Ishikawa (cell line): ENCODE results near the gene PRDM16.
A peak's percentile ranks its signal among the peaks of the same experiment; 100 is the strongest.

ENCODE experiments used
- CEBPB ChIP-seq: IDR thresholded peaks from 2 replicates; pipeline ENCODE4 v1.6.1; 2012
- CREB1 ChIP-seq: IDR thresholded peaks from 2 replicates; pipeline ENCODE4 v1.6.1; 2012; ENCODE audit warnings: low read depth
- EGR1 ChIP-seq: IDR thresholded peaks from 2 replicates; pipeline ENCODE4 v1.6.1; 2012
- EP300 ChIP-seq: IDR thresholded peaks from 2 replicates; pipeline ENCODE4 v1.6.1; 2012; ENCODE audit warnings: borderline replicate concordance
- FOXM1 ChIP-seq: IDR thresholded peaks from 2 replicates; pipeline ENCODE4 v1.6.1; 2012; ENCODE audit warnings: low read depth, borderline replicate concordance
- MAX ChIP-seq: IDR thresholded peaks from 2 replicates; pipeline ENCODE4 v1.6.1; 2012
- NFIC ChIP-seq: IDR thresholded peaks from 2 replicates; pipeline ENCODE4 v1.6.1; 2012
- RAD21 ChIP-seq: IDR thresholded peaks from 2 replicates; pipeline ENCODE4 v1.6.1; 2012; ENCODE audit warnings: low read depth
- REST ChIP-seq: IDR thresholded peaks from 2 replicates; pipeline ENCODE4 v1.6.1; 2012; ENCODE audit warnings: low read depth, mild to moderate bottlenecking
- TAF1 ChIP-seq: IDR thresholded peaks from 2 replicates; pipeline ENCODE4 v1.6.1; 2012; ENCODE audit warnings: low read depth, mild to moderate bottlenecking
- TCF12 ChIP-seq: IDR thresholded peaks from 2 replicates; pipeline ENCODE4 v1.6.1; 2012; ENCODE audit warnings: low read depth
- TEAD4 ChIP-seq: IDR thresholded peaks from 2 replicates; pipeline ENCODE4 v1.6.1; 2012
- YY1 ChIP-seq: IDR thresholded peaks from 2 replicates; pipeline ENCODE4 v1.6.1; 2012; ENCODE audit warnings: low read depth
- ZBTB7A ChIP-seq: IDR thresholded peaks from 2 replicates; pipeline ENCODE4 v1.6.1; 2012; ENCODE audit warnings: low read depth
- TF ChIP-seq, protein P1 (sequence below): IDR thresholded peaks from 2 replicates; pipeline ENCODE4 v1.6.1; 2012

The PRDM16 gene

GRCh38 chr1:3184666-3185065, 115.7 kb downstream of the PRDM16 start:
- TF ChIP-seq CEBPB = no peak
- no peak for TF ChIP-seq RAD21
- no peak for TF ChIP-seq ZBTB7A
- TF ChIP-seq NFIC = no peak
- no peak for TF ChIP-seq EGR1
- TF ChIP-seq TEAD4 = no peak
- TF ChIP-seq REST = no peak
- no peak for TF ChIP-seq YY1
- TF ChIP-seq, protein P1, sequence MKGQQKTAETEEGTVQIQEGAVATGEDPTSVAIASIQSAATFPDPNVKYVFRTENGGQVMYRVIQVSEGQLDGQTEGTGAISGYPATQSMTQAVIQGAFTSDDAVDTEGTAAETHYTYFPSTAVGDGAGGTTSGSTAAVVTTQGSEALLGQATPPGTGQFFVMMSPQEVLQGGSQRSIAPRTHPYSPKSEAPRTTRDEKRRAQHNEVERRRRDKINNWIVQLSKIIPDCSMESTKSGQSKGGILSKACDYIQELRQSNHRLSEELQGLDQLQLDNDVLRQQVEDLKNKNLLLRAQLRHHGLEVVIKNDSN = no peak
- TF ChIP-seq FOXM1 = no peak
- no peak for TF ChIP-seq CREB1
- TF ChIP-seq TCF12 = no peak

GRCh38 chr1:3185896-3186525, 117.0 kb downstream of the PRDM16 start:
- no peak for TF ChIP-seq TCF12
- no peak for TF ChIP-seq YY1
- TF ChIP-seq TAF1 = no peak
- TF ChIP-seq CREB1 = no peak
- TF ChIP-seq ZBTB7A = no peak
- TF ChIP-seq TEAD4 = no peak
- TF ChIP-seq EP300 = no peak
- no peak for TF ChIP-seq REST
- no peak for TF ChIP-seq FOXM1
- TF ChIP-seq CEBPB = no peak
- no peak for TF ChIP-seq MAX
- no peak for TF ChIP-seq RAD21
- TF ChIP-seq, protein P1 = no peak
- no peak for TF ChIP-seq EGR1

DNA sequence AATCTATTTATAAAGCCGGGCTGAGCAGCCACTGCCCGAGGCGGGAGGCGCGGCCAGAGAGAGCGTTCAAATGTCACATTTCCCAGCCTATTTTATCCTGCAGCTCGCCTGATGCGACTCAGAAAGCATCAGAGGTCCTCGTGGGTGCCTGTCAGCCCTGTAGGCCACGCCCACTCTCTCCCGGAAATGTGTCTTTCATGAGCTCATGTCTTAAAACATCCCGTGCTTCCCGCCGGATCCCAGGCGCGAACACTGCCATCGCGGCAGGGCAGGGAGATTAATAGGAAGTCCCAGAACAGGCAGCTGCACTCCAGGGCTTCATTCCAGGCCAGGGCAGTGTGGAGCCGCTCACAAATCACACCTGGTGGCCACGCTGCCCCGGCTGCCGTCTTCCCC, 117.5 kb downstream of the PRDM16 start:
- TF ChIP-seq TAF1 = no peak
- TF ChIP-seq, protein P1 = no peak
- no peak for TF ChIP-seq EP300
- TF ChIP-seq MAX = 0 out of 2 replicates have a peak, but pooled peaks have one; percentile 12

- TF ChIP-seq EP300 (no peak), EGR1 (no peak), CEBPB (no peak)
Observed at GRCh38 chr1:3187415-3188149, 118.6 kb downstream of the PRDM16 start.

GRCh38 chr1:3188150-3188971, 119.4 kb downstream of the PRDM16 start:
- no peak for TF ChIP-seq YY1
- TF ChIP-seq TEAD4 = no peak
- TF ChIP-seq ZBTB7A = no peak
- TF ChIP-seq RAD21 = no peak
- TF ChIP-seq TCF12 = no peak
- TF ChIP-seq TAF1 = no peak
- TF ChIP-seq EGR1 = no peak
- no peak for TF ChIP-seq REST
- TF ChIP-seq MAX = no peak
- no peak for TF ChIP-seq CEBPB
- no peak for TF ChIP-seq CREB1
- TF ChIP-seq FOXM1 = no peak
- TF ChIP-seq EP300 = no peak
- TF ChIP-seq NFIC = no peak
- TF ChIP-seq, protein P1 = no peak
